Neural progenitor cell (in vitro differentiated cells): ENCODE data around the gene CAMK1D.
A peak's percentile ranks its signal among the peaks of the same experiment; 100 is the strongest.

Experiments
- EZH2 ChIP-seq: fragments of 200-600 bp; sonication (generic); IDR thresholded peaks from 2 replicates; pipeline ENCODE4 v1.6.1; 2017; ENCODE audit warnings: antibody characterized with exemption, mild to moderate bottlenecking, moderate library complexity
- EZH2phosphoT487 ChIP-seq: fragments of 200-600 bp; sonication (generic); IDR thresholded peaks from 2 replicates; pipeline ENCODE4 v1.6.1; 2017; ENCODE audit warnings: antibody characterized with exemption
- TF ChIP-seq, protein P1 (sequence below): fragments of 200-600 bp; sonication (generic); IDR thresholded peaks from 2 replicates; pipeline ENCODE4 v1.5.1; 2017; ENCODE audit warnings: antibody characterized with exemption, mild to moderate bottlenecking

DNA sequence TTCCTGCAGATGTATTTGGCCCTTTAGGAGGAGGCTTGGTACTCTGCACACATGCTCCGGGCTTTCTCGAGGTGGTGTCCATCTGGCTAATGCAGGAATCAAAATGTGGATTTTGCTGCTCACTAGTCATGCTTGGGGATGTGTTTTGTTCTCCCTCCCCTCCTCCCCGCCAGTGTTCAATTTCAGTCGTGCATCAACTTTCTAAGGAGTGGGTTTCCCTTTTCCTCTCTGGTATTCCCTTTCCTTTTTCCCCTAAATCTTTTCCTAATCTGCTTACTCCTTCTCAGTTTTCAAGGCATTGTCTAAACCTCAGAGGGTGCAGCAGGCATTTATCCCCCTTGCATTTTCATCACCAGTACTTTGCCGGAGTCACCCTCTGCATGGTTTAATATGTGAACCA is 450.4 kb downstream of the CAMK1D start:
- TF ChIP-seq, protein P1, sequence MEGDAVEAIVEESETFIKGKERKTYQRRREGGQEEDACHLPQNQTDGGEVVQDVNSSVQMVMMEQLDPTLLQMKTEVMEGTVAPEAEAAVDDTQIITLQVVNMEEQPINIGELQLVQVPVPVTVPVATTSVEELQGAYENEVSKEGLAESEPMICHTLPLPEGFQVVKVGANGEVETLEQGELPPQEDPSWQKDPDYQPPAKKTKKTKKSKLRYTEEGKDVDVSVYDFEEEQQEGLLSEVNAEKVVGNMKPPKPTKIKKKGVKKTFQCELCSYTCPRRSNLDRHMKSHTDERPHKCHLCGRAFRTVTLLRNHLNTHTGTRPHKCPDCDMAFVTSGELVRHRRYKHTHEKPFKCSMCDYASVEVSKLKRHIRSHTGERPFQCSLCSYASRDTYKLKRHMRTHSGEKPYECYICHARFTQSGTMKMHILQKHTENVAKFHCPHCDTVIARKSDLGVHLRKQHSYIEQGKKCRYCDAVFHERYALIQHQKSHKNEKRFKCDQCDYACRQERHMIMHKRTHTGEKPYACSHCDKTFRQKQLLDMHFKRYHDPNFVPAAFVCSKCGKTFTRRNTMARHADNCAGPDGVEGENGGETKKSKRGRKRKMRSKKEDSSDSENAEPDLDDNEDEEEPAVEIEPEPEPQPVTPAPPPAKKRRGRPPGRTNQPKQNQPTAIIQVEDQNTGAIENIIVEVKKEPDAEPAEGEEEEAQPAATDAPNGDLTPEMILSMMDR: no peak
- TF ChIP-seq EZH2: peak; percentile 25
- peak; percentile 62 for TF ChIP-seq EZH2phosphoT487
